GM12878 (cell line): Measurements from ENCODE around the gene TACR2. TPM values are rescaled to one million over a fixed set of nuclear protein-coding genes. Genes with fewer than 3 reads are reported as not detected.

Experiments used
- ATAC-seq: fragments of 200-7000 bp; cut with Tn5 transposase; 3 replicates; pipeline ENCODE4 v1.9.1; 2020; ENCODE audit warnings: mild to moderate bottlenecking, moderate library complexity
- BruUV-seq: library from RNA; stranded (reverse); fragments of 400-500 nt; replicated peaks from 2 replicates; lab custom pipeline; 2021; lab: Mats Ljungman, UMichigan
- CTCF ChIA-PET: fragments of 300-600 bp; sonication (Branson Sonifier 250); formaldehyde crosslinking; extraction: SDS; loops from one replicate; lab custom pipeline; 2021; ENCODE audit warnings: inconsistent platforms; lab: Yijun Ruan, JAX
- POLR2A ChIA-PET: fragments of 350-600 bp; formaldehyde crosslinking; extraction: SDS; loops from one replicate; lab custom pipeline; 2021; ENCODE audit warnings: inconsistent platforms; lab: Charles Lee
- RAD21 ChIA-PET: fragments of 300-600 bp; sonication (Branson Sonifier 250); formaldehyde crosslinking; loops from one replicate; lab custom pipeline; 2023; ENCODE audit warnings: antibody characterized with exemption; ENCODE audit not compliant: unreplicated experiment; lab: Charles Lee
- SMC1A ChIA-PET: fragments of 300-600 bp; sonication (Branson Sonifier 250); formaldehyde crosslinking; loops from one replicate; lab custom pipeline; 2023; ENCODE audit not compliant: unreplicated experiment, uncharacterized antibody; lab: Charles Lee
- DNase-seq: peaks from one replicate; pipeline ENCODE4 v3.0.0-alpha.2; 2011; ENCODE audit warnings: low read depth, low spot score
- FAIRE-seq: peaks from 3 replicates; lab custom pipeline; 2011; peaks lifted over from hg19 to GRCh38; lab: Jason Lieb, UNC
- H2AFZ ChIP-seq: 2 replicates; pipeline ENCODE4 v1.6.0; 2011; ENCODE audit warnings: low read depth, low read length, control low read depth; ENCODE audit not compliant: control insufficient read depth
- H3K27ac ChIP-seq: 2 replicates; pipeline ENCODE4 v1.5.1; 2011; ENCODE audit warnings: control low read depth; ENCODE audit not compliant: control insufficient read depth, insufficient read depth
- H3K27me3 ChIP-seq, 2 experiments: replicated peaks in 1 of 2; 2 replicates each; pipeline versions ENCODE4 v1.6.0 to v1.6.1; 2011; ENCODE audit warnings: low read length in 1 of 2; ENCODE audit not compliant: control insufficient read depth in 2 of 2, insufficient read depth in 2 of 2
- H3K36me3 ChIP-seq, 2 experiments: 2 replicates each; pipeline ENCODE4 v1.5.1; 2011; ENCODE audit warnings: low read length in 1 of 2; ENCODE audit not compliant: control insufficient read depth in 2 of 2, insufficient read depth in 2 of 2
- H3K4me1 ChIP-seq: 2 replicates; pipeline ENCODE4 v1.6.1; 2011; ENCODE audit warnings: mild to moderate bottlenecking, low read length, moderate library complexity, mixed read lengths; ENCODE audit not compliant: control insufficient read depth, insufficient read depth
- H3K4me2 ChIP-seq: 2 replicates; pipeline ENCODE4 v1.6.0; 2011; ENCODE audit warnings: control low read depth; ENCODE audit not compliant: control insufficient read depth, insufficient read depth
- H3K4me3 ChIP-seq: fragments of 200-600 bp; sonication (generic); 2 replicates; pipeline ENCODE4 v1.5.1; 2016
- H3K79me2 ChIP-seq: 2 replicates; pipeline ENCODE4 v1.6.0; 2011; ENCODE audit warnings: low read length; ENCODE audit not compliant: control insufficient read depth, insufficient read depth
- H3K9ac ChIP-seq: 2 replicates; pipeline ENCODE4 v1.8.0; 2011; ENCODE audit warnings: low read length, control low read depth, mixed read lengths; ENCODE audit not compliant: control insufficient read depth, insufficient read depth
- H3K9me3 ChIP-seq: replicated peaks from 3 replicates; pipeline ENCODE4 v1.5.1; 2011; ENCODE audit warnings: mild to moderate bottlenecking, low read length; ENCODE audit not compliant: control insufficient read depth, insufficient read depth
- H4K20me1 ChIP-seq: 2 replicates; pipeline ENCODE4 v1.6.0; 2011; ENCODE audit not compliant: control insufficient read depth, insufficient read depth
- FOS ChIP-seq: IDR thresholded peaks from 3 replicates; pipeline ENCODE4 v1.6.1; 2011; ENCODE audit warnings: borderline replicate concordance; ENCODE audit not compliant: insufficient read length; ENCODE audit errors: extremely low read depth
- JUND ChIP-seq: IDR thresholded peaks from 2 replicates; pipeline ENCODE4 v1.6.1; 2012; ENCODE audit warnings: low read depth, mild to moderate bottlenecking, low read length, improper control_type of control experiment, moderate library complexity
- KDM1A ChIP-seq: fragments of 200-600 bp; sonication (generic); IDR thresholded peaks from 2 replicates; pipeline ENCODE4 v1.6.1; 2016; ENCODE audit warnings: borderline replicate concordance
- NFXL1 ChIP-seq: fragments of 450-650 bp; IDR thresholded peaks from 2 replicates; pipeline ENCODE4 v1.6.1; 2017; ENCODE audit warnings: antibody characterized with exemption, mild to moderate bottlenecking, borderline replicate concordance
- NFYB ChIP-seq: IDR thresholded peaks from 2 replicates; pipeline ENCODE4 v1.6.1; 2011; ENCODE audit warnings: low read depth, mild to moderate bottlenecking, low read length, improper control_type of control experiment, moderate library complexity; ENCODE audit not compliant: insufficient read depth
- NRF1 ChIP-seq: conservative IDR thresholded peaks from 2 replicates; pipeline ENCODE4 v1.6.1; 2011; ENCODE audit warnings: mild to moderate bottlenecking, low read depth, low read length, improper control_type of control experiment
- PAX8 ChIP-seq: fragments of 450-650 bp; IDR thresholded peaks from 2 replicates; pipeline ENCODE4 v1.6.1; 2017; ENCODE audit warnings: mild to moderate bottlenecking, moderate library complexity
- POU2F2 ChIP-seq: IDR thresholded peaks from 3 replicates; pipeline ENCODE4 v1.6.1; 2011; ENCODE audit warnings: low read depth, mild to moderate bottlenecking, low read length, borderline replicate concordance
- RAD21 ChIP-seq: IDR thresholded peaks from 2 replicates; pipeline ENCODE4 v1.6.1; 2011; ENCODE audit warnings: mild to moderate bottlenecking, low read depth, low read length, moderate library complexity; ENCODE audit not compliant: insufficient read depth
- RUNX3 ChIP-seq: IDR thresholded peaks from 2 replicates; pipeline ENCODE4 v1.6.1; 2012; ENCODE audit warnings: low read length, inconsistent platforms
- SMAD5 ChIP-seq: IDR thresholded peaks from 2 replicates; pipeline ENCODE4 v1.6.1; 2016; ENCODE audit warnings: antibody characterized with exemption, low read depth
- SREBF1 ChIP-seq: IDR thresholded peaks from 2 replicates; pipeline ENCODE4 v1.6.1; 2012; ENCODE audit warnings: mild to moderate bottlenecking, low read length
- TCF12 ChIP-seq: IDR thresholded peaks from 2 replicates; pipeline ENCODE4 v1.6.1; 2011; ENCODE audit warnings: low read depth, mild to moderate bottlenecking, low read length
- ZSCAN29 ChIP-seq: fragments of 450-650 bp; IDR thresholded peaks from 2 replicates; pipeline ENCODE4 v1.6.1; 2017; ENCODE audit warnings: mild to moderate bottlenecking, moderate library complexity
- WGBS: methylation state at CpG from one replicate; pipeline ENCODE4 v1.1.6; 2016; ENCODE audit warnings: low lambda C conversion rate; ENCODE audit not compliant: insufficient replicate concordance, insufficient coverage; ENCODE audit errors: missing lambda C conversion rate; 5-methylcytosine and 5-hydroxymethylcytosine counted together
- in situ Hi-C: fragments of 300-500 bp; cut with MboI; formaldehyde crosslinking; loops from 9 replicates; pipeline ENCODE4 v1.14.3; 2018; ENCODE audit warnings: mixed read lengths
- intact Hi-C: fragments of 100-400 bp; cut with micrococcal nuclease; formaldehyde crosslinking; loops from one replicate; pipeline ENCODE4 v1.14.2; 2022; ENCODE audit not compliant: unreplicated experiment
- polyA plus RNA-seq, 11 experiments: library from polyadenylated mRNA; depleted of rRNA in 4 of 11; unstranded in 6 of 11; stranded (reverse) in 5 of 11; fragments of >200 nt; fragmentation: Nextera tagmentation in 4 of 11; fragmentation: Illumina TruSeq in 1 of 11; extraction: Ambion mirVana in 4 of 11; extraction: Trizol in 1 of 11; gene quantifications; 1 replicate in 1 of 11; 2 replicates in 10 of 11; pipeline versions ENCODE4 v1.2.1 to v1.2.3, GENCODE V29; 2011 to 2016; ENCODE audit warnings: inconsistent platforms in 2 of 11, missing spikeins in 2 of 11, low read depth in 1 of 11
- total RNA-seq, 4 experiments: library from RNA; depleted of rRNA in 3 of 4; stranded (reverse); fragments of >200 nt in 3 of 4; fragmentation: Illumina TruSeq in 1 of 4; extraction: Trizol in 1 of 4; gene quantifications; 2 replicates each; pipeline versions ENCODE4 v1.2.1 to v1.2.3, GENCODE V29; 2013 to 2021
- TF ChIP-seq, protein P1 (sequence below): fragments of 450-650 bp; IDR thresholded peaks from 2 replicates; pipeline ENCODE4 v1.6.1; 2016; ENCODE audit warnings: mild to moderate bottlenecking, moderate library complexity, borderline replicate concordance
- TF ChIP-seq, protein P2 (sequence below): fragments of 150-350 bp; IDR thresholded peaks from 2 replicates; pipeline ENCODE4 v1.6.1; 2016; ENCODE audit warnings: low read depth, low read length
- TF ChIP-seq, protein P3 (sequence below): fragments of 450-650 bp; IDR thresholded peaks from 2 replicates; pipeline ENCODE4 v1.6.1; 2017; ENCODE audit warnings: mild to moderate bottlenecking

The TACR2 gene
- total and polyA plus RNA-seq, 10 of the 15 experiments (the other 5 are each of a cell fraction or from before 2014, with no cell fraction given), result 0.11 TPM; not detected in 9

DNA sequence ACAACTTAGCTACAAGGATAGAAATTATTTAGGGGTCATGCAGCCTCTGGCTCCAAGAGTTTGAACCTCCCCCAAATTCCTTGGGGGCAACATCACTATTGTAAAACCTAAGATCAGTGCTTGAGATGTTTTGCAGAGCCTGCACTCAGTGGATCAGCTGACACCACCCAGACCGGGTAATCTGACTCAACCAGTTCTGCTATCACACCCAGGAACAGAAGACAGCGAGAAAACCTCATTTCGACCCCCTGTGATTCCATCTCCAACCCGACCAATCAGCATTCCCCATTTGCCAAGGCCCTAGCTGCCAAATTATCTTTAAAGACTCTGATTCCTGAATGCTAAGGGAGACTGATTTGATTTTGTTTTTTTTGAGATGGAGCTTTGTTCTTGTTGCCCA, 5.2 kb downstream of the TACR2 start:
- no peak for DNase-seq
- CTCF ChIA-PET, result interaction anchor here (0.6 to 2.4 kb wide), 10 partner anchors 12 to 406 kb away, joined by 3 to 9 read pairs (median 3); no protein-coding TSS in a partner anchor
- TF ChIP-seq NFYB, result no peak
- no peak for TF ChIP-seq JUND
- no peak for TF ChIP-seq RAD21
- TF ChIP-seq, protein P1, sequence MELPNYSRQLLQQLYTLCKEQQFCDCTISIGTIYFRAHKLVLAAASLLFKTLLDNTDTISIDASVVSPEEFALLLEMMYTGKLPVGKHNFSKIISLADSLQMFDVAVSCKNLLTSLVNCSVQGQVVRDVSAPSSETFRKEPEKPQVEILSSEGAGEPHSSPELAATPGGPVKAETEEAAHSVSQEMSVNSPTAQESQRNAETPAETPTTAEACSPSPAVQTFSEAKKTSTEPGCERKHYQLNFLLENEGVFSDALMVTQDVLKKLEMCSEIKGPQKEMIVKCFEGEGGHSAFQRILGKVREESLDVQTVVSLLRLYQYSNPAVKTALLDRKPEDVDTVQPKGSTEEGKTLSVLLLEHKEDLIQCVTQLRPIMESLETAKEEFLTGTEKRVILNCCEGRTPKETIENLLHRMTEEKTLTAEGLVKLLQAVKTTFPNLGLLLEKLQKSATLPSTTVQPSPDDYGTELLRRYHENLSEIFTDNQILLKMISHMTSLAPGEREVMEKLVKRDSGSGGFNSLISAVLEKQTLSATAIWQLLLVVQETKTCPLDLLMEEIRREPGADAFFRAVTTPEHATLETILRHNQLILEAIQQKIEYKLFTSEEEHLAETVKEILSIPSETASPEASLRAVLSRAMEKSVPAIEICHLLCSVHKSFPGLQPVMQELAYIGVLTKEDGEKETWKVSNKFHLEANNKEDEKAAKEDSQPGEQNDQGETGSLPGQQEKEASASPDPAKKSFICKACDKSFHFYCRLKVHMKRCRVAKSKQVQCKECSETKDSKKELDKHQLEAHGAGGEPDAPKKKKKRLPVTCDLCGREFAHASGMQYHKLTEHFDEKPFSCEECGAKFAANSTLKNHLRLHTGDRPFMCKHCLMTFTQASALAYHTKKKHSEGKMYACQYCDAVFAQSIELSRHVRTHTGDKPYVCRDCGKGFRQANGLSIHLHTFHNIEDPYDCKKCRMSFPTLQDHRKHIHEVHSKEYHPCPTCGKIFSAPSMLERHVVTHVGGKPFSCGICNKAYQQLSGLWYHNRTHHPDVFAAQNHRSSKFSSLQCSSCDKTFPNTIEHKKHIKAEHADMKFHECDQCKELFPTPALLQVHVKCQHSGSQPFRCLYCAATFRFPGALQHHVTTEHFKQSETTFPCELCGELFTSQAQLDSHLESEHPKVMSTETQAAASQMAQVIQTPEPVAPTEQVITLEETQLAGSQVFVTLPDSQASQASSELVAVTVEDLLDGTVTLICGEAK, result no peak
- no peak for TF ChIP-seq NFXL1
- TF ChIP-seq, protein P2, sequence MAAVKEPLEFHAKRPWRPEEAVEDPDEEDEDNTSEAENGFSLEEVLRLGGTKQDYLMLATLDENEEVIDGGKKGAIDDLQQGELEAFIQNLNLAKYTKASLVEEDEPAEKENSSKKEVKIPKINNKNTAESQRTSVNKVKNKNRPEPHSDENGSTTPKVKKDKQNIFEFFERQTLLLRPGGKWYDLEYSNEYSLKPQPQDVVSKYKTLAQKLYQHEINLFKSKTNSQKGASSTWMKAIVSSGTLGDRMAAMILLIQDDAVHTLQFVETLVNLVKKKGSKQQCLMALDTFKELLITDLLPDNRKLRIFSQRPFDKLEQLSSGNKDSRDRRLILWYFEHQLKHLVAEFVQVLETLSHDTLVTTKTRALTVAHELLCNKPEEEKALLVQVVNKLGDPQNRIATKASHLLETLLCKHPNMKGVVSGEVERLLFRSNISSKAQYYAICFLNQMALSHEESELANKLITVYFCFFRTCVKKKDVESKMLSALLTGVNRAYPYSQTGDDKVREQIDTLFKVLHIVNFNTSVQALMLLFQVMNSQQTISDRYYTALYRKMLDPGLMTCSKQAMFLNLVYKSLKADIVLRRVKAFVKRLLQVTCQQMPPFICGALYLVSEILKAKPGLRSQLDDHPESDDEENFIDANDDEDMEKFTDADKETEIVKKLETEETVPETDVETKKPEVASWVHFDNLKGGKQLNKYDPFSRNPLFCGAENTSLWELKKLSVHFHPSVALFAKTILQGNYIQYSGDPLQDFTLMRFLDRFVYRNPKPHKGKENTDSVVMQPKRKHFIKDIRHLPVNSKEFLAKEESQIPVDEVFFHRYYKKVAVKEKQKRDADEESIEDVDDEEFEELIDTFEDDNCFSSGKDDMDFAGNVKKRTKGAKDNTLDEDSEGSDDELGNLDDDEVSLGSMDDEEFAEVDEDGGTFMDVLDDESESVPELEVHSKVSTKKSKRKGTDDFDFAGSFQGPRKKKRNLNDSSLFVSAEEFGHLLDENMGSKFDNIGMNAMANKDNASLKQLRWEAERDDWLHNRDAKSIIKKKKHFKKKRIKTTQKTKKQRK, result no peak
- no peak for TF ChIP-seq SMAD5
- TF ChIP-seq NRF1, result no peak
- TF ChIP-seq ZSCAN29, result no peak
- TF ChIP-seq FOS, result no peak
- TF ChIP-seq, protein P3, sequence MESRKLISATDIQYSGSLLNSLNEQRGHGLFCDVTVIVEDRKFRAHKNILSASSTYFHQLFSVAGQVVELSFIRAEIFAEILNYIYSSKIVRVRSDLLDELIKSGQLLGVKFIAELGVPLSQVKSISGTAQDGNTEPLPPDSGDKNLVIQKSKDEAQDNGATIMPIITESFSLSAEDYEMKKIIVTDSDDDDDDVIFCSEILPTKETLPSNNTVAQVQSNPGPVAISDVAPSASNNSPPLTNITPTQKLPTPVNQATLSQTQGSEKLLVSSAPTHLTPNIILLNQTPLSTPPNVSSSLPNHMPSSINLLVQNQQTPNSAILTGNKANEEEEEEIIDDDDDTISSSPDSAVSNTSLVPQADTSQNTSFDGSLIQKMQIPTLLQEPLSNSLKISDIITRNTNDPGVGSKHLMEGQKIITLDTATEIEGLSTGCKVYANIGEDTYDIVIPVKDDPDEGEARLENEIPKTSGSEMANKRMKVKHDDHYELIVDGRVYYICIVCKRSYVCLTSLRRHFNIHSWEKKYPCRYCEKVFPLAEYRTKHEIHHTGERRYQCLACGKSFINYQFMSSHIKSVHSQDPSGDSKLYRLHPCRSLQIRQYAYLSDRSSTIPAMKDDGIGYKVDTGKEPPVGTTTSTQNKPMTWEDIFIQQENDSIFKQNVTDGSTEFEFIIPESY, result no peak
- TF ChIP-seq POU2F2, result no peak
- TF ChIP-seq PAX8, result no peak
- TF ChIP-seq TCF12, result no peak
- no peak for TF ChIP-seq SREBF1
- TF ChIP-seq RUNX3, result no peak
- TF ChIP-seq KDM1A, result no peak

More for the DNA sequence above, 5.2 kb downstream of the TACR2 start:
- intact Hi-C loops, result no loop called here
- POLR2A ChIA-PET, result no interaction called here
- no peak overlapping the region for H3K4me3 ChIP-seq
- no peak overlapping the region for H3K27ac ChIP-seq
- H3K4me1 ChIP-seq, result peaks cover 16% of the 10 kb centered on the region
- H4K20me1 ChIP-seq, result no peaks in the 10 kb centered on the region
- RAD21 ChIA-PET, result interaction anchor here (0.9 kb wide), 1 partner anchor 287 kb away, joined by 3 read pairs; no protein-coding TSS in a partner anchor
- no peaks in the 10 kb centered on the region for H3K9me3 ChIP-seq
- 86% methylated on average over 4 of the region's 4 CpGs for WGBS
- no peak overlapping the region for H3K4me2 ChIP-seq
- in situ Hi-C loops, result loop anchor here (5.0 to 10.0 kb wide), 2 partner anchors 96 to 223 kb away; partner anchors contain the start of gene FAM241B
- BruUV-seq, result no TSS peak
- SMC1A ChIA-PET, result interaction anchor here (0.6 kb wide), 1 partner anchor 407 kb away, joined by 3 read pairs; no protein-coding TSS in a partner anchor
- no peak overlapping the region for H3K9ac ChIP-seq
- FAIRE-seq (no peak), ATAC-seq (no peak)
- no peaks in the 10 kb centered on the region for H3K27me3 ChIP-seq
- H3K36me3 ChIP-seq, result no peaks in the 10 kb centered on the region
- no peak overlapping the region for H2AFZ ChIP-seq
- no peaks in the 10 kb centered on the region for H3K79me2 ChIP-seq
